GM12891 (cell line): Measurements from ENCODE around the gene OR11H6.
"Not testable (repeated sequence)": the region's sequence is repeated elsewhere in the genome, so short reads cannot be mapped to it uniquely, and the experiment has no call there.

Experiments used
- POLR2A ChIP-seq: IDR thresholded peaks from 2 replicates; pipeline ENCODE4 v1.6.1; 2011; ENCODE audit warnings: low read depth, low read length, control low read depth
- SPI1 ChIP-seq: IDR thresholded peaks from 2 replicates; pipeline ENCODE4 v1.6.1; 2011; ENCODE audit warnings: low read depth, low read length, control low read depth

GRCh38 chr14:20264361-20264760 lies 40.9 kb downstream of the OR11H6 start:
- TF ChIP-seq SPI1, POLR2A: not testable (repeated sequence)
